H9 (cell line): ENCODE data around the gene CSNK2A2. TPM values are rescaled to one million over a fixed set of nuclear protein-coding genes. Genes with fewer than 3 reads are reported as not detected.

Source experiments
- DNase-seq: peaks from one replicate; pipeline ENCODE4 v3.0.0-alpha.2; 2017
- H2AFZ ChIP-seq: one replicate; pipeline ENCODE4 v1.6.1; 2013; ENCODE audit warnings: mild to moderate bottlenecking, low read length, control low read depth, moderate library complexity
- H2AK5ac ChIP-seq: 2 replicates; pipeline ENCODE4 v1.6.1; 2013; ENCODE audit warnings: low read length, control low read depth, mixed read lengths; ENCODE audit not compliant: insufficient read length
- H2BK120ac ChIP-seq: one replicate; pipeline ENCODE4 v1.6.1; 2013; ENCODE audit warnings: low read depth, mild to moderate bottlenecking, low read length, control low read depth, inconsistent platforms; ENCODE audit not compliant: poor library complexity, severe bottlenecking
- H2BK12ac ChIP-seq: 2 replicates; pipeline ENCODE4 v1.6.1; 2013; ENCODE audit warnings: low read length, control low read depth, mixed read lengths, low read depth; ENCODE audit not compliant: insufficient read length
- H2BK15ac ChIP-seq: 2 replicates; pipeline ENCODE4 v1.6.1; 2013; ENCODE audit warnings: low read depth, low read length, control low read depth
- H2BK20ac ChIP-seq: one replicate; pipeline ENCODE4 v1.6.1; 2013; ENCODE audit warnings: low read depth, mild to moderate bottlenecking, low read length, control low read depth, inconsistent platforms; ENCODE audit not compliant: poor library complexity, severe bottlenecking
- H2BK5ac ChIP-seq: 2 replicates; pipeline ENCODE4 v1.6.1; 2013; ENCODE audit warnings: low read length, control low read depth, mixed read lengths; ENCODE audit not compliant: insufficient read length
- H3K14ac ChIP-seq: 2 replicates; pipeline ENCODE4 v1.6.1; 2013; ENCODE audit warnings: low read length, control low read depth; ENCODE audit not compliant: insufficient read depth
- H3K18ac ChIP-seq: 2 replicates; pipeline ENCODE4 v1.6.1; 2013; ENCODE audit warnings: low read depth, mild to moderate bottlenecking, mixed read lengths, low read length, control low read depth; ENCODE audit not compliant: insufficient read length
- H3K23ac ChIP-seq: 2 replicates; pipeline ENCODE4 v1.6.1; 2013; ENCODE audit warnings: low read length, control low read depth, mixed read lengths, low read depth; ENCODE audit not compliant: insufficient read length
- H3K23me2 ChIP-seq: 2 replicates; pipeline ENCODE4 v1.6.1; 2013; ENCODE audit warnings: low read depth, mild to moderate bottlenecking, mixed read lengths, low read length, control low read depth; ENCODE audit not compliant: insufficient read length, poor library complexity, severe bottlenecking
- H3K27ac ChIP-seq: 2 replicates; pipeline ENCODE4 v1.5.1; 2013; ENCODE audit warnings: low read length, control low read depth, mixed read lengths, low read depth; ENCODE audit not compliant: insufficient read length
- H3K27me3 ChIP-seq: 2 replicates; pipeline ENCODE4 v1.6.1; 2013; ENCODE audit warnings: low read length, control low read depth, inconsistent platforms; ENCODE audit not compliant: insufficient read depth
- H3K4ac ChIP-seq: 2 replicates; pipeline ENCODE4 v1.6.1; 2013; ENCODE audit warnings: low read depth, mild to moderate bottlenecking, control low read depth, inconsistent platforms, low read length, moderate library complexity
- H3K4me1 ChIP-seq: 2 replicates; pipeline ENCODE4 v1.6.1; 2013; ENCODE audit warnings: low read length, control low read depth, inconsistent platforms; ENCODE audit not compliant: insufficient read depth
- H3K4me2 ChIP-seq: 2 replicates; pipeline ENCODE4 v1.6.1; 2013; ENCODE audit warnings: low read length, control low read depth, mixed read lengths; ENCODE audit not compliant: insufficient read length, insufficient read depth
- H3K56ac ChIP-seq: 2 replicates; pipeline ENCODE4 v1.6.1; 2013; ENCODE audit warnings: low read depth, mild to moderate bottlenecking, mixed read lengths, low read length, control low read depth; ENCODE audit not compliant: insufficient read length
- H3K79me1 ChIP-seq: 2 replicates; pipeline ENCODE4 v1.6.1; 2013; ENCODE audit warnings: low read depth, mild to moderate bottlenecking, moderate library complexity, low read length, control low read depth, inconsistent platforms; ENCODE audit not compliant: insufficient read depth, poor library complexity, severe bottlenecking
- H3K79me2 ChIP-seq: 2 replicates; pipeline ENCODE4 v1.6.1; 2013; ENCODE audit warnings: low read length, control low read depth, inconsistent platforms; ENCODE audit not compliant: insufficient read depth
- H3K9ac ChIP-seq: 2 replicates; pipeline ENCODE4 v1.6.1; 2013; ENCODE audit warnings: low read length, control low read depth, mixed read lengths; ENCODE audit not compliant: insufficient read length; ENCODE audit errors: extremely low read depth
- H3K9me3 ChIP-seq: one replicate; pipeline ENCODE4 v1.6.1; 2013; ENCODE audit warnings: low read depth, low read length, inconsistent platforms; ENCODE audit not compliant: control insufficient read depth
- H3T11ph ChIP-seq: one replicate; pipeline ENCODE4 v1.6.1; 2013; ENCODE audit warnings: mild to moderate bottlenecking, low read length, control low read depth, inconsistent platforms
- H4K20me1 ChIP-seq: one replicate; pipeline ENCODE4 v1.6.1; 2013; ENCODE audit not compliant: control insufficient read depth, insufficient read length, insufficient read depth
- H4K5ac ChIP-seq: 2 replicates; pipeline ENCODE4 v1.6.1; 2013; ENCODE audit warnings: low read depth, mild to moderate bottlenecking, mixed read lengths, low read length, control low read depth; ENCODE audit not compliant: insufficient read length
- H4K8ac ChIP-seq: replicated peaks from 2 replicates; pipeline ENCODE4 v1.6.1; 2013; ENCODE audit warnings: low read length, control low read depth, mixed read lengths, low read depth; ENCODE audit not compliant: insufficient read length
- H4K91ac ChIP-seq: 2 replicates; pipeline ENCODE4 v1.6.1; 2013; ENCODE audit warnings: low read depth, mild to moderate bottlenecking, moderate library complexity, mixed read lengths, low read length, control low read depth; ENCODE audit not compliant: insufficient read length
- H3K27ac Mint-ChIP-seq, 3 experiments: 2 replicates in 2 of 3; 3 replicates in 1 of 3; pipeline ENCODE4 v1.8.0; 2020 to 2021; ENCODE audit warnings: mixed read lengths in 3 of 3, mild to moderate bottlenecking in 1 of 3, moderate library complexity in 1 of 3
- H3K27me3 Mint-ChIP-seq: 2 replicates; pipeline ENCODE4 v1.8.0; 2021; ENCODE audit warnings: low read depth, mild to moderate bottlenecking, moderate library complexity, mixed read lengths
- H3K36me3 Mint-ChIP-seq, 3 experiments: 2 replicates in 2 of 3; 3 replicates in 1 of 3; pipeline ENCODE4 v1.8.0; 2020 to 2021; ENCODE audit warnings: low read depth in 3 of 3, mixed read lengths in 3 of 3; ENCODE audit not compliant: insufficient read depth in 1 of 3
- H3K4me1 Mint-ChIP-seq, 2 experiments: 2 replicates each; pipeline ENCODE4 v1.8.0; 2020; ENCODE audit warnings: mixed read lengths in 2 of 2
- H3K4me3 Mint-ChIP-seq, 2 experiments: 2 replicates in 1 of 2; 3 replicates in 1 of 2; pipeline ENCODE4 v1.8.0; 2020 to 2021; ENCODE audit warnings: mild to moderate bottlenecking in 2 of 2, mixed read lengths in 2 of 2, moderate library complexity in 1 of 2
- H3K9me3 Mint-ChIP-seq, 2 experiments: 2 replicates in 1 of 2; 3 replicates in 1 of 2; pipeline ENCODE4 v1.8.0; 2020; ENCODE audit warnings: mild to moderate bottlenecking in 2 of 2, mixed read lengths in 2 of 2, moderate library complexity in 1 of 2
- WGBS: extraction: QIAGEN DNeasy Blood & Tissue Kit; methylation state at CpG from one replicate; pipeline ENCODE4 v1.1.7; 2013; ENCODE audit warnings: missing lambda C conversion rate, low lambda C conversion rate, mixed read lengths; ENCODE audit not compliant: insufficient read length; ENCODE audit errors: extremely low coverage; 5-methylcytosine and 5-hydroxymethylcytosine counted together
- total RNA-seq: library from RNA; stranded (reverse); gene quantifications from 2 replicates; pipeline ENCODE4 v1.2.1, GENCODE V29; 2021
- TF ChIP-seq, protein P1 (sequence below): fragments of 200-600 bp; sonication (generic); conservative IDR thresholded peaks from 3 replicates; pipeline ENCODE4 v1.8.0; 2021; ENCODE audit warnings: antibody characterized with exemption, mild to moderate bottlenecking

Gene CSNK2A2
- total RNA-seq, 1 experiment from 2014 or later, result 134 TPM

DNA sequence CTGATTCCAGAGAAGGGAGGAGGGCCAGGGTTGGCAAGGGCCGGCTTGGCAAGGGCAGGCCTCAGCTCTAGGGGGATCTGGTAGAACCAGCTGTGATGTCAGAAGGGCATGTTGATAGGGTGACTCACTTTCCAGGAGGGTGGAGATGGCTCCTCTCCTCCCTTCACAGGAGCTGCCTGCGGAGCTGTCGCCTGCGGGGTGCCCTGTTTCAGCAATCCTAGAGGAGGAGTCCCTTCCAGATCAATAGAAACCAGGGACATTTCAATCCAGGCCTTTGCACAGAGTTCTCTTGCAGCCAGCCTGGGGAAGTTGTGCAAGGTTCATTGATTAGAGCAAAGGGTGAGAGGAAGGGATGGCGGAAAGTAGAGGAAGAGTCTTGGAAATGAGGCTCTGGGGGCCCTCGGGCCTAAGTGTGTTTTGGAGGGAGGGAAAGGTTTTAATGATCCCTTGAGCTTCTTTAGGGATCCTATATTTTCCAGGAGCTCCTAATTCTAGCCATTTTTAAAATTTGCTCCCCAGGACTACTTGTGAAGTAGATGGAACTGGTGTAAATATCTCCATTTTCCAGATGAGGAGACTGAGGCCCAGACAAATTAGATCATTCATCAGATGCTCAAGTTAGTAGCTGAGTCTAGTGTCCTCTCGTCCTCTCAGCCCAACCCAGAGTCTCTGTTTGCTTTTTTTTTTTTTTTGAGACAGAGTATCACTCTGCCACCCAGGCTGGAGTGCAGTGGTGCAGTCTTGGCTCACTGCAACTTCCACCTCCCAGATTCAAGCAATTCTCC, 24.8 kb upstream of the CSNK2A2 start:
- no peak overlapping the region for H3K27ac ChIP-seq
- no peaks in the 10 kb centered on the region for H3K79me2 ChIP-seq
- H3K9me3 Mint-ChIP-seq, result no peaks in the 10 kb centered on the region
- no peak overlapping the region for H2BK120ac ChIP-seq
- no peak overlapping the region for H2BK5ac ChIP-seq
- H2AFZ ChIP-seq, result no peak overlapping the region
- H3K27me3 Mint-ChIP-seq, result peaks cover 20% of the 10 kb centered on the region
- no peak overlapping the region for H4K91ac ChIP-seq
- TF ChIP-seq, protein P1, sequence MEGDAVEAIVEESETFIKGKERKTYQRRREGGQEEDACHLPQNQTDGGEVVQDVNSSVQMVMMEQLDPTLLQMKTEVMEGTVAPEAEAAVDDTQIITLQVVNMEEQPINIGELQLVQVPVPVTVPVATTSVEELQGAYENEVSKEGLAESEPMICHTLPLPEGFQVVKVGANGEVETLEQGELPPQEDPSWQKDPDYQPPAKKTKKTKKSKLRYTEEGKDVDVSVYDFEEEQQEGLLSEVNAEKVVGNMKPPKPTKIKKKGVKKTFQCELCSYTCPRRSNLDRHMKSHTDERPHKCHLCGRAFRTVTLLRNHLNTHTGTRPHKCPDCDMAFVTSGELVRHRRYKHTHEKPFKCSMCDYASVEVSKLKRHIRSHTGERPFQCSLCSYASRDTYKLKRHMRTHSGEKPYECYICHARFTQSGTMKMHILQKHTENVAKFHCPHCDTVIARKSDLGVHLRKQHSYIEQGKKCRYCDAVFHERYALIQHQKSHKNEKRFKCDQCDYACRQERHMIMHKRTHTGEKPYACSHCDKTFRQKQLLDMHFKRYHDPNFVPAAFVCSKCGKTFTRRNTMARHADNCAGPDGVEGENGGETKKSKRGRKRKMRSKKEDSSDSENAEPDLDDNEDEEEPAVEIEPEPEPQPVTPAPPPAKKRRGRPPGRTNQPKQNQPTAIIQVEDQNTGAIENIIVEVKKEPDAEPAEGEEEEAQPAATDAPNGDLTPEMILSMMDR, result no peak
- no peaks in the 10 kb centered on the region for H4K20me1 ChIP-seq
- H3K4me1 ChIP-seq, result no peaks in the 10 kb centered on the region
- H3K23me2 ChIP-seq, result no peaks in the 10 kb centered on the region
- no peak overlapping the region for H3K14ac ChIP-seq
- no peaks in the 10 kb centered on the region; a peak in 1 of 7 replicates for H3K36me3 Mint-ChIP-seq
- no peak overlapping the region for H2BK12ac ChIP-seq
- H3K9ac ChIP-seq, result no peak overlapping the region
- no peak overlapping the region for H3K4ac ChIP-seq
- H3K56ac ChIP-seq, result no peak overlapping the region
- no CpG with 5 or more reads among the region's 7 CpGs for WGBS
- H3K23ac ChIP-seq, result no peak overlapping the region
- no peak overlapping the region for H2BK20ac ChIP-seq
- no peaks in the 10 kb centered on the region for H3K79me1 ChIP-seq
- peak; percentile 60 for DNase-seq
- H3K4me2 ChIP-seq, result no peak overlapping the region
- no peak overlapping the region for H4K5ac ChIP-seq
- H3K27me3 ChIP-seq, result no peaks in the 10 kb centered on the region
- H3T11ph ChIP-seq, result no peak overlapping the region
- H2AK5ac ChIP-seq, result no peak overlapping the region
- H3K9me3 ChIP-seq, result no peaks in the 10 kb centered on the region
- H2BK15ac ChIP-seq, result no peak overlapping the region
- H3K4me1 Mint-ChIP-seq, result peaks cover 7 to 8% of the 10 kb centered on the region in 2 experiments
- no peak overlapping the region for H3K18ac ChIP-seq
- no peak overlapping the region for H4K8ac ChIP-seq
- H3K4me3 Mint-ChIP-seq, result no peak overlapping the region
- peak overlapping the region in 1 of 3 experiments; percentile 25; a peak in 1 of 7 replicates for H3K27ac Mint-ChIP-seq
